Suprapubic skin (tissue), 3 donors: ENCODE data around the gene TET1.

Experiments
- POLR2A ChIP-seq, 2 donors: fragments of 450-650 bp; IDR thresholded peaks; one replicate each; pipeline ENCODE4 v1.6.1; 2017; ENCODE audit warnings: antibody characterized with exemption in 2 of 2, mild to moderate bottlenecking in 2 of 2, moderate library complexity in 2 of 2
- TF ChIP-seq, protein P1 (sequence below), 2 donors: fragments of 200-600 bp in 1 of 2; fragments of 450-650 bp in 1 of 2; sonication (generic) in 1 of 2; IDR thresholded peaks; one replicate each; pipeline ENCODE4 v1.5.1; 2016 to 2019; ENCODE audit warnings: antibody characterized with exemption in 2 of 2, mild to moderate bottlenecking in 1 of 2, moderate library complexity in 1 of 2

DNA sequence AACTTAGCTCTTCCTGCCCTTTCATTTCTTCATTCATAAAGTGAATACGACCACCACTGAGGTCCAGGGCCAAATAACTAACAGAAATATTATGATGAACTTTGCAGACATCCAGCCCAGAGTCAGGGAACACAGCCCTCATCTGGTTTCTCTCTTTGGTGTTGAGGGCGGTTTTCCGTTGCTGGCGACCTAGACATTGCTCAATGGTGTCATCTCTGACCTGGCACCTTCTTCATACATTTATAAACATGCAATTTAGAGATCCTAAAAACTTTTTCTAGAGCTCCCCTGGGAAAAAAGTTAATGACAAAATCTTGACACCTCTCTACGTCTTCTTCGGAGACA, 324 bp upstream of the TET1 start:
- TF ChIP-seq POLR2A (IDR thresholded peaks at IDR 0.05), result no peak
- TF ChIP-seq, protein P1, sequence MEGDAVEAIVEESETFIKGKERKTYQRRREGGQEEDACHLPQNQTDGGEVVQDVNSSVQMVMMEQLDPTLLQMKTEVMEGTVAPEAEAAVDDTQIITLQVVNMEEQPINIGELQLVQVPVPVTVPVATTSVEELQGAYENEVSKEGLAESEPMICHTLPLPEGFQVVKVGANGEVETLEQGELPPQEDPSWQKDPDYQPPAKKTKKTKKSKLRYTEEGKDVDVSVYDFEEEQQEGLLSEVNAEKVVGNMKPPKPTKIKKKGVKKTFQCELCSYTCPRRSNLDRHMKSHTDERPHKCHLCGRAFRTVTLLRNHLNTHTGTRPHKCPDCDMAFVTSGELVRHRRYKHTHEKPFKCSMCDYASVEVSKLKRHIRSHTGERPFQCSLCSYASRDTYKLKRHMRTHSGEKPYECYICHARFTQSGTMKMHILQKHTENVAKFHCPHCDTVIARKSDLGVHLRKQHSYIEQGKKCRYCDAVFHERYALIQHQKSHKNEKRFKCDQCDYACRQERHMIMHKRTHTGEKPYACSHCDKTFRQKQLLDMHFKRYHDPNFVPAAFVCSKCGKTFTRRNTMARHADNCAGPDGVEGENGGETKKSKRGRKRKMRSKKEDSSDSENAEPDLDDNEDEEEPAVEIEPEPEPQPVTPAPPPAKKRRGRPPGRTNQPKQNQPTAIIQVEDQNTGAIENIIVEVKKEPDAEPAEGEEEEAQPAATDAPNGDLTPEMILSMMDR (IDR thresholded peaks at IDR 0.05), result no peak
